OCI-LY3 (cell line): ENCODE results near the gene SPATA32.

Experiments used
- H2AFZ ChIP-seq: fragments of 200-600, 300-600 bp; shearing (Covaris generic); 2 replicates; pipeline ENCODE4 v1.6.0; 2014; ENCODE audit warnings: antibody characterized with exemption, low read depth, low read length
- H3K27ac ChIP-seq: fragments of 200-600, 300-600 bp; sonication (generic); 2 replicates; pipeline ENCODE4 v1.5.1; 2014; ENCODE audit warnings: mild to moderate bottlenecking, low read length, moderate library complexity, mixed read lengths
- H3K27me3 ChIP-seq: fragments of 200-600, 300-600 bp; sonication (generic); 2 replicates; pipeline ENCODE4 v1.6.1; 2014; ENCODE audit warnings: low read depth, low read length, mixed read lengths
- H3K36me3 ChIP-seq: fragments of 200-600, 300-600 bp; sonication (generic); replicated peaks from 2 replicates; pipeline ENCODE3; 2014; ENCODE audit warnings: low read depth, low read length, mixed read lengths
- H3K4me1 ChIP-seq: fragments of 300-600, 200-600 bp; sonication (generic); 2 replicates; pipeline ENCODE4 v1.6.1; 2014; ENCODE audit warnings: low read length, mixed read lengths
- H3K4me2 ChIP-seq: fragments of 200-600, 300-600 bp; sonication (generic); 2 replicates; pipeline ENCODE4 v1.6.1; 2014; ENCODE audit warnings: low read length, mixed read lengths
- H3K4me3 ChIP-seq: fragments of 300-600, 200-600 bp; sonication (generic); 2 replicates; pipeline ENCODE4 v1.5.1; 2014; ENCODE audit warnings: antibody characterized with exemption, mild to moderate bottlenecking, low read length, moderate library complexity
- H3K79me2 ChIP-seq: fragments of 300-600, 200-600 bp; shearing (Covaris generic); 2 replicates; pipeline ENCODE4 v1.6.1; 2014; ENCODE audit warnings: mild to moderate bottlenecking, low read length, mixed read lengths
- H3K9ac ChIP-seq: fragments of 300-600, 200-600 bp; shearing (Covaris generic); 2 replicates; pipeline ENCODE4 v1.6.0; 2014; ENCODE audit warnings: mild to moderate bottlenecking, low read length, moderate library complexity
- H3K9me3 ChIP-seq: fragments of 200-600, 300-600 bp; shearing (Covaris generic); 2 replicates; pipeline ENCODE4 v1.6.1; 2014; ENCODE audit warnings: low read length, mixed read lengths; ENCODE audit not compliant: insufficient read depth
- H4K20me1 ChIP-seq: fragments of 200-600, 300-600 bp; sonication (generic); 2 replicates; pipeline ENCODE4 v1.6.1; 2016; ENCODE audit warnings: low read length, mixed read lengths; ENCODE audit not compliant: insufficient read depth
- EZH2phosphoT487 ChIP-seq: fragments of 200-600 bp; shearing (Covaris generic); IDR thresholded peaks from 2 replicates; pipeline ENCODE4 v1.6.1; 2018; ENCODE audit warnings: antibody characterized with exemption, mixed run types, low read depth
- TF ChIP-seq, protein P1 (sequence below): fragments of 200-600, 300-600 bp; sonication (generic); IDR thresholded peaks from 2 replicates; pipeline ENCODE4 v1.5.1; 2014; ENCODE audit warnings: antibody characterized with exemption, low read length, low read depth

Gene SPATA32

DNA sequence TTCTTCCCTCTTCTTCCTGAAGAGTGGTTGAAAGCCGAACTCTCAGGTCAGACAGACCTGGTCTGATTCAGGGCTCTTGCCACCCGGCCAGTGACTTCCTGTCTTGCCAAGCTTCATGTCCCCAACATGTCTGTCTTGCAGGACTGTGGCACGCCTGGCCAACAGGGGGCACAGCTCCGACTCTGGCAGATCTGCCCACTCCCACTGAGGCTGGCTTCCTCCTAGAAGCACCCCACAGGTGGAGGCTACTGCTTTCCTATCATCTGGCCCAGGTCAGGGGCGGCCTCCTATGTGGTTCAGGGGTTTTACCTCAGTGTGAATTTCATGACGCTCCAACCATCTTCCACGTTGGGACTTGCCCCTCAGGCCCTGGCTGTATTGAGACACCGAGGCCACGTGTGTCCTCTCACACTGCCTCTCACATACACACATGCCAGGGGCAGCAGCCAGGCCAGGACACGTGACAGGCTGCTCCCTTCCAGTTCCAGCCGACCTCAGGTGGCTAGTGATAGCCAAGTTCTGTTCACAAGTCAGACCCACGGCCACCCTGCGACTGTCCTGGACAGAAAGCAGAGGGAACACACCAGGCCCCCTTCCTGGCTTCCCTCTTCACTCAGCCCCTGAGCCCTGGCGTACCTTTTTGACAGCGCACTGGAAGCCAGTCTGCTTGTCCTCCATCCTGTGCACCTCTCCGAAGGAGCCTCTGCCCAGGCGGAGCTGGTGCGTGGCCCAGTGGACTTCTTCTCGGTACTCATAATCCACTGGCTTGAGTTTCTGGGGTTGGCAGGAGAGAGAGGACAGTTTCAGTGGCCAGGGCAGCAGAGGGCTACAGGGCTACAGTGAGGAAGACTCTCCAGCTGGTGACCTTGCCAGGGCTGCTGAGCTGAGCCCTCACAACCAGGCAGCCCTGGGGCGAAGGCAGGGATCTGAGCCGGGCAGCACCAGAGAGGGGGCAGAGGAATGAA lies 22.6 kb upstream of the SPATA32 start:
- H2AFZ ChIP-seq = no peak overlapping the region
- no peaks in the 10 kb centered on the region for H3K27me3 ChIP-seq
- no peak overlapping the region for H3K4me2 ChIP-seq
- no peaks in the 10 kb centered on the region for H3K4me1 ChIP-seq
- H4K20me1 ChIP-seq = peaks cover 6% of the 10 kb centered on the region; the same call in 1 of the 2 replicates
- TF ChIP-seq EZH2phosphoT487 = no peak
- TF ChIP-seq, protein P1, sequence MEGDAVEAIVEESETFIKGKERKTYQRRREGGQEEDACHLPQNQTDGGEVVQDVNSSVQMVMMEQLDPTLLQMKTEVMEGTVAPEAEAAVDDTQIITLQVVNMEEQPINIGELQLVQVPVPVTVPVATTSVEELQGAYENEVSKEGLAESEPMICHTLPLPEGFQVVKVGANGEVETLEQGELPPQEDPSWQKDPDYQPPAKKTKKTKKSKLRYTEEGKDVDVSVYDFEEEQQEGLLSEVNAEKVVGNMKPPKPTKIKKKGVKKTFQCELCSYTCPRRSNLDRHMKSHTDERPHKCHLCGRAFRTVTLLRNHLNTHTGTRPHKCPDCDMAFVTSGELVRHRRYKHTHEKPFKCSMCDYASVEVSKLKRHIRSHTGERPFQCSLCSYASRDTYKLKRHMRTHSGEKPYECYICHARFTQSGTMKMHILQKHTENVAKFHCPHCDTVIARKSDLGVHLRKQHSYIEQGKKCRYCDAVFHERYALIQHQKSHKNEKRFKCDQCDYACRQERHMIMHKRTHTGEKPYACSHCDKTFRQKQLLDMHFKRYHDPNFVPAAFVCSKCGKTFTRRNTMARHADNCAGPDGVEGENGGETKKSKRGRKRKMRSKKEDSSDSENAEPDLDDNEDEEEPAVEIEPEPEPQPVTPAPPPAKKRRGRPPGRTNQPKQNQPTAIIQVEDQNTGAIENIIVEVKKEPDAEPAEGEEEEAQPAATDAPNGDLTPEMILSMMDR = peak; percentile 37; the same call in 1 of the 2 replicates
- H3K9ac ChIP-seq = no peak overlapping the region
- H3K4me3 ChIP-seq = no peak overlapping the region
- no peak overlapping the region for H3K27ac ChIP-seq
- H3K9me3 ChIP-seq = no peaks in the 10 kb centered on the region
- H3K36me3 ChIP-seq = peaks cover 51% of the 10 kb centered on the region
- H3K79me2 ChIP-seq = peaks cover 15% of the 10 kb centered on the region

DNA sequence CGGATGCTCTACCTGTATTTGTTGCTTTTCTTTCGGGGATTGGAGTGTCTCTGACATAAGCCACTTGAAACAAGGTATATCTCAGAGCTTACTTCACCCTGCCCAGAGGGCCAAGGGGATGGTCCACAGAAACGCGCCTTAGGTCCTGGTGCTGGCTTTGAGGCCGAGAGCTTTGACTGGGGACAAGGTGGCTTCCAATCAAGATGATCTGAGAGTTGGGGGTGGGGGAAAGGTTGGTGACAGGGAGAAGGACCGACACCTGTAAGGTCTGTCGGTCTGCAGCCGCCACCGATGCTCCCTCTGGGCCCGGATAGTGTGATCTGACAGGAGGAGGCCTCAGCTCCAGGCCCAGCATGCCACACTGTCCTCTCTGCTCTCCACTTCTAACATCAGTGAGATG lies 21.8 kb upstream of the SPATA32 start:
- no peaks in the 10 kb centered on the region for H3K9me3 ChIP-seq
- no peak overlapping the region for H3K27ac ChIP-seq
- H3K4me1 ChIP-seq = no peaks in the 10 kb centered on the region
- H3K4me2 ChIP-seq = no peak overlapping the region
- no peaks in the 10 kb centered on the region for H3K27me3 ChIP-seq
- H2AFZ ChIP-seq = no peak overlapping the region
- no peak overlapping the region for H3K9ac ChIP-seq
- peaks cover 44% of the 10 kb centered on the region for H3K36me3 ChIP-seq
- TF ChIP-seq EZH2phosphoT487 = no peak
- TF ChIP-seq, protein P1 = no peak
- H3K79me2 ChIP-seq = peaks cover 8% of the 10 kb centered on the region; the same call in 1 of the 2 replicates
- no peak overlapping the region for H3K4me3 ChIP-seq
- no peaks in the 10 kb centered on the region; the same call in 1 of the 2 replicates for H4K20me1 ChIP-seq

DNA sequence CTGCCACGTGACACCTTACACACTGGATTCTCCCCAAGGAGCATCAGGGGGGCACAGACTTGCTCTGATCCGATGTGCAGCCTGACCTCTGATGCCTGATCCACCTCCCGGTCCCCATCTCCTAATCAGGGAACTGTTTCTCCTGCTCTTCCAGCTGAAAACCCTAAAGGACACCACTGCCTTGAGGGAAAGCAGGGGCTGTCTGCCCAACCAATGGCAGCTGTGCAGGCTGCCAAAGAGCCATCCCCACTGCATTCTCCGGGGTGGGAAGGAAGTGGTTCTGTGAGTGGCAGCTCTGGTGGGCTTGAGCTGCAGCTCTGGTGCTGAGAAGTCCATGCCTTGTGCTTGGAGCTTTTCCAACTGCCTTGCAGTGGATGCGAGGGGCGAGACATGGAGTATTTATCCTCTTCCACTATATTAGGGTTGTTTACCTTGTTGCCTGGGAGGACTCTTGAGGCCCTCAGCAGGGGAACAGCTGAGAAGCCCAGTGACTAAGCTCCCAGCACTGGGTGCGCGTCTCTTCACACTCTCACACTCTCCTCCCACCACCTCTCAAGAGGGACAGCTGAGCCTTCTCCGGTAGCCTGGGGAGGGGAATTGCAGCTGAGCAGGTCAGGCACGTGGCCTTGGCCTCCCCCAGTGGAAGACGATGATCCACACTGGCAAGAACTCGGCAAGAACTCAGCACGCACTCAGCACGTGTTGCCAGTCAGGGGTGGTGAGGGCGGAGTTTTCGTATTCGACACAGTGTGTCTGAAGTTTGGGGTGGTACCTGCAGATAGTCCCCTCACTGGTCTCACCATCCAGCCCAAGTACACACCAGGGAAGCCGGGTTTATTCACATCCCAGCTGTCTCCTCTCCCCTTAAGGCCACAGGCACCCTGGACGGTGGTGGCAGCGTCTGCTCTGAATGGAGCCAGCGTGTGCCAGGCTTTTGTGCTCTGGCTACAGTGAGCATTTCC lies 21.1 kb upstream of the SPATA32 start:
- no peaks in the 10 kb centered on the region for H3K27me3 ChIP-seq

More for the DNA sequence above, 21.1 kb upstream of the SPATA32 start:
- Histone ChIP-seq H3K36me3 (peaks cover 41% of the 10 kb centered on the region), H2AFZ (no peak overlapping the region), H3K9me3 (no peaks in the 10 kb centered on the region), H3K4me3 (no peak overlapping the region), H3K9ac (no peak overlapping the region), H3K4me2 (no peak overlapping the region), H4K20me1 (no peaks in the 10 kb centered on the region; the same call in 1 of the 2 replicates), H3K79me2 (peaks cover 8% of the 10 kb centered on the region; the same call in 1 of the 2 replicates), H3K27ac (no peak overlapping the region), H3K4me1 (0 out of 2 replicates have a peak, but pooled peaks cover 3% of the 10 kb centered on the region)
- TF ChIP-seq EZH2phosphoT487 = no peak
- TF ChIP-seq, protein P1 = no peak
